Vagina (tissue), 2 donors: ENCODE results near the gene ABCC6. TPM values are rescaled to one million over a fixed set of nuclear protein-coding genes. Genes with fewer than 3 reads are reported as not detected.

Source experiments
- DNase-seq, 2 donors: peaks; one replicate each; pipeline ENCODE4 v3.0.0-alpha.2; 2017; ENCODE audit errors: extremely low spot score in 2 of 2
- H3K27ac ChIP-seq: fragments of 200-600 bp; sonication (generic); one replicate; pipeline ENCODE4 v1.5.1; 2019
- H3K27me3 ChIP-seq: fragments of 200-600 bp; sonication (generic); one replicate; pipeline ENCODE4 v1.5.1; 2019
- H3K36me3 ChIP-seq, 2 donors: fragments of 200-600 bp; sonication (generic); one replicate each; pipeline ENCODE4 v1.5.1; 2017 to 2019
- H3K4me1 ChIP-seq: fragments of 200-600 bp; sonication (generic); one replicate; pipeline ENCODE4 v1.5.1; 2019
- H3K4me3 ChIP-seq, 2 donors: fragments of 200-600 bp; sonication (generic); 1 replicate in 1 of 2; 2 replicates in 1 of 2; pipeline ENCODE4 v1.5.1; 2016 to 2019
- H3K9me3 ChIP-seq: fragments of 200-600 bp; sonication (generic); one replicate; pipeline ENCODE4 v1.5.1; 2019
- CTCF ChIP-seq, 3 experiments: fragments of 450-650 bp in 2 of 3; fragments of 200-600 bp in 1 of 3; sonication (generic) in 1 of 3; IDR thresholded peaks; one replicate each; pipeline ENCODE4 v1.5.1; 2017 to 2019; ENCODE audit warnings: antibody characterized with exemption in 3 of 3, mild to moderate bottlenecking in 2 of 3, moderate library complexity in 2 of 3
- POLR2A ChIP-seq, 2 donors: fragments of 450-650 bp; IDR thresholded peaks; one replicate each; pipeline ENCODE4 v1.6.1; 2017; ENCODE audit warnings: antibody characterized with exemption in 2 of 2, mild to moderate bottlenecking in 2 of 2, moderate library complexity in 2 of 2
- POLR2AphosphoS5 ChIP-seq, 2 donors: sonication (generic); formaldehyde crosslinking; IDR thresholded peaks; one replicate each; pipeline ENCODE4 v1.9.0; 2017; ENCODE audit warnings: antibody characterized with exemption in 2 of 2, mild to moderate bottlenecking in 2 of 2, low read depth in 1 of 2; ENCODE audit not compliant: insufficient read depth in 1 of 2
- intact Hi-C: fragments of 100-400 bp; cut with DNase I; formaldehyde crosslinking; loops from one replicate; pipeline ENCODE4 v1.15.1; 2023
- total RNA-seq: library from RNA; depleted of rRNA; stranded (reverse); fragments of >200 nt; gene quantifications from one replicate; pipeline ENCODE4 v1.2.3, GENCODE V29; 2016

The ABCC6 gene
- total RNA-seq, 1 donor from 2014 or later, result 0.49 TPM

- Histone ChIP-seq H3K27me3 (no peaks in the 10 kb centered on the region), H3K9me3 (no peaks in the 10 kb centered on the region), H3K4me3 (no peak overlapping the region), H3K36me3 (no peaks in the 10 kb centered on the region), H3K4me1 (no peaks in the 10 kb centered on the region), H3K27ac (no peak overlapping the region)
- DNase-seq, result no peak
- no peak for TF ChIP-seq POLR2A (IDR thresholded peaks at IDR 0.05)
- TF ChIP-seq POLR2AphosphoS5 (IDR thresholded peaks at IDR 0.05; ENCODE audit: insufficient read depth in 1 of 2, low read depth in 1 of 2), result no peak
- no peak for TF ChIP-seq CTCF (IDR thresholded peaks at IDR 0.05)
- intact Hi-C loops, result no loop called here
Observed at GRCh38 chr16:16190546-16190945, 32.7 kb downstream of the ABCC6 start.

GRCh38 chr16:16189842-16190241, 33.5 kb downstream of the ABCC6 start:
- intact Hi-C loops, result no loop called here
- Histone ChIP-seq H3K9me3 (no peaks in the 10 kb centered on the region), H3K27me3 (no peaks in the 10 kb centered on the region), H3K27ac (no peak overlapping the region), H3K4me3 (no peak overlapping the region), H3K36me3 (no peaks in the 10 kb centered on the region), H3K4me1 (no peaks in the 10 kb centered on the region)
- DNase-seq, result no peak
- TF ChIP-seq CTCF (IDR thresholded peaks at IDR 0.05) (no peak), POLR2A (IDR thresholded peaks at IDR 0.05) (no peak), POLR2AphosphoS5 (IDR thresholded peaks at IDR 0.05; ENCODE audit: insufficient read depth in 1 of 2, low read depth in 1 of 2) (no peak)

GRCh38 chr16:16188827-16189226, 34.5 kb downstream of the ABCC6 start:
- Histone ChIP-seq H3K4me1 (no peaks in the 10 kb centered on the region), H3K27me3 (no peaks in the 10 kb centered on the region), H3K4me3 (no peak overlapping the region), H3K27ac (no peak overlapping the region), H3K9me3 (no peaks in the 10 kb centered on the region), H3K36me3 (no peaks in the 10 kb centered on the region)
- TF ChIP-seq CTCF (IDR thresholded peaks at IDR 0.05), result no peak
- TF ChIP-seq POLR2A (IDR thresholded peaks at IDR 0.05), result no peak
- no peak for TF ChIP-seq POLR2AphosphoS5 (IDR thresholded peaks at IDR 0.05; ENCODE audit: insufficient read depth in 1 of 2, low read depth in 1 of 2)
- intact Hi-C loops, result no loop called here
- DNase-seq, result no peak

GRCh38 chr16:16186820-16187219, 36.5 kb downstream of the ABCC6 start:
- H3K4me1 ChIP-seq, result no peaks in the 10 kb centered on the region
- no peak overlapping the region for H3K4me3 ChIP-seq
- intact Hi-C loops, result no loop called here
- no peaks in the 10 kb centered on the region for H3K9me3 ChIP-seq
- no peaks in the 10 kb centered on the region for H3K36me3 ChIP-seq
- H3K27ac ChIP-seq, result no peak overlapping the region
- TF ChIP-seq POLR2AphosphoS5 (IDR thresholded peaks at IDR 0.05; ENCODE audit: insufficient read depth in 1 of 2, low read depth in 1 of 2), result no peak
- no peak for TF ChIP-seq CTCF (IDR thresholded peaks at IDR 0.05)
- no peak for TF ChIP-seq POLR2A (IDR thresholded peaks at IDR 0.05)
- no peak for DNase-seq
- H3K27me3 ChIP-seq, result no peaks in the 10 kb centered on the region

- Histone ChIP-seq H3K9me3 (no peaks in the 10 kb centered on the region), H3K27me3 (no peaks in the 10 kb centered on the region), H3K27ac (no peak overlapping the region), H3K36me3 (no peaks in the 10 kb centered on the region), H3K4me1 (no peaks in the 10 kb centered on the region), H3K4me3 (no peak overlapping the region)
- TF ChIP-seq POLR2AphosphoS5 (IDR thresholded peaks at IDR 0.05; ENCODE audit: insufficient read depth in 1 of 2, low read depth in 1 of 2) (no peak), CTCF (IDR thresholded peaks at IDR 0.05) (no peak), POLR2A (IDR thresholded peaks at IDR 0.05) (no peak)
- intact Hi-C loops, result no loop called here
- no peak for DNase-seq
Observed at GRCh38 chr16:16185095-16185494, 38.2 kb downstream of the ABCC6 start.
